PFSK-1 (cell line): Measurements from ENCODE around the gene PDE8A.

Source experiments
- FOXP2 ChIP-seq: optimal IDR thresholded peaks from 2 replicates; pipeline ENCODE3; 2011; ENCODE audit warnings: borderline replicate concordance, control low read depth, inconsistent platforms; ENCODE audit not compliant: insufficient read depth; ENCODE audit errors: extremely low read length, extremely low read depth
- POLR2AphosphoS5 ChIP-seq: IDR thresholded peaks from 2 replicates; pipeline ENCODE4 v1.6.1; 2012; ENCODE audit warnings: low read depth, mild to moderate bottlenecking, control low read depth, low read length, moderate library complexity
- REST ChIP-seq, 2 experiments: IDR thresholded peaks; 2 replicates each; pipeline versions ENCODE4 v1.6.1 to v1.8.0; 2011 to 2012; ENCODE audit warnings: low read depth in 2 of 2, low read length in 2 of 2, control low read depth in 1 of 2, inconsistent platforms in 1 of 2, mild to moderate bottlenecking in 1 of 2, moderate library complexity in 1 of 2; ENCODE audit not compliant: insufficient read depth in 1 of 2
- SIN3A ChIP-seq: IDR thresholded peaks from 2 replicates; pipeline ENCODE4 v1.6.1; 2012; ENCODE audit warnings: mild to moderate bottlenecking, low read length, moderate library complexity, borderline replicate concordance; ENCODE audit not compliant: insufficient read depth
- TAF1 ChIP-seq: IDR thresholded peaks from 2 replicates; pipeline ENCODE4 v1.6.1; 2012; ENCODE audit warnings: low read length, control low read depth, borderline replicate concordance; ENCODE audit not compliant: insufficient read depth

The PDE8A gene

DNA sequence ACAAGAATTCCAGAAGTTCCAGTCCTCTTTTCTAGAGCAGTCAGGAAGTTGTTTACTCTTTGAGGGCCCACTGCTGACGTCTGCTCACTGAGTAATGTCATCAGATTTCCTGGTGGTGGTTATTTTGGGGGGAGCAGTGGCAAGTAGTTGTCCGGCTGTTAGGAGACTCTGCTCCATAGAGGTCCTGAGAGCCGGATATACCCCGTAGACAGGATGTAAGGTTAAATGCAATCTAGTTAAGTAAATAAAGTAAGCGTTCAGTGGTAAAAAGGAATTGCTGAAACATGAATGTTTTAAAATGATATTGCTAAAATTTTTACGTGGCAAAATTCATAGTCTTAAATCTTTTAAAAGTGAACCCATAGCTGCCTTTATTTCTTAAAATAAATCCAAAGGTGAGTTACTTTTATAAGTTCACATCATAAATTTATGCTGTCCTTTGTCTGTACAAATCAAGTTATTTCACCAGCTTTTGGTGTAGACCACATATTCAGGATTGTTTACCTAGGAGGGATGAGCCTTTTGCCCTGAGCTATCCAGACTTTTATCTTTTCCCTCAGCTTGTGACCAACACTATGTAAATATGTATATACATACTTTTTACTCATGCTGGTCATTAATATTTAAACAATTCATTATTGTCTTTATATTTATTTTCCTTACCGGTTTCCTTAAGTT is 65.8 kb downstream of the PDE8A start:
- TF ChIP-seq TAF1 (no peak), REST (IDR thresholded peaks at IDR 0.05; ENCODE audit: insufficient read depth in 1 of 2, low read depth in 2 of 2, low read length in 2 of 2) (peak in 1 of 2 experiments; percentile 69; a peak in 2 of 4 replicates), FOXP2 (peak; percentile 78), POLR2AphosphoS5 (peak; percentile 37; the same call in 1 of the 2 replicates)

- no peak for TF ChIP-seq POLR2AphosphoS5
- no peak for TF ChIP-seq SIN3A
- no peak for TF ChIP-seq TAF1
- no peak for TF ChIP-seq REST (IDR thresholded peaks at IDR 0.05; ENCODE audit: insufficient read depth in 1 of 2, low read depth in 2 of 2, low read length in 2 of 2)
Observed at GRCh38 chr15:85048430-85048829, 66.8 kb downstream of the PDE8A start.

- TF ChIP-seq REST (IDR thresholded peaks at IDR 0.05; ENCODE audit: insufficient read depth in 1 of 2, low read depth in 2 of 2, low read length in 2 of 2) (no peak), TAF1 (no peak), FOXP2 (no peak), POLR2AphosphoS5 (no peak), SIN3A (no peak)
Observed at GRCh38 chr15:85049805-85050204, 68.1 kb downstream of the PDE8A start.

DNA sequence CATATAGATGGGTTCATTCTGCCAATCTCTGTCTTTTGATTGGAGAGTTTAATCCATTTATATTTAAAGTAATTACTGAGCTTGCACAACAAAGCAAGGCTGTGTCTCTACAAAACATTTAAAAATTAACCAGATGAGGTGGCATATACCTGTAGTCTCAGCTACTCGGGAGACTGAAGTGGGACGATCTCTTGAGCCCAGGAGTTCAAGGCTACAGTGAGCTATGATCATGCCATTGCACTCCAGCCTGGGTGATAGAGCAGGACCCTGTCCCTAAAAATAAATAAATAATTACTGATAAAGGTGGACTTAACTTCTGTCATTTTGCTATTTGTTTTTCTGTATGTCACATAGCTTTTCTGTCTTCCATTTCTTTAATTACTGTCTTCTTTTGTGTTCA is 78.1 kb downstream of the PDE8A start:
- no peak for TF ChIP-seq REST (IDR thresholded peaks at IDR 0.05; ENCODE audit: insufficient read depth in 1 of 2, low read depth in 2 of 2, low read length in 2 of 2)
- TF ChIP-seq TAF1: no peak
- no peak for TF ChIP-seq POLR2AphosphoS5
- TF ChIP-seq FOXP2: no peak

GRCh38 chr15:85062560-85062959 is 80.9 kb downstream of the PDE8A start:
- no peak for TF ChIP-seq TAF1
- TF ChIP-seq SIN3A: no peak
- no peak for TF ChIP-seq FOXP2
- no peak for TF ChIP-seq POLR2AphosphoS5
- no peak for TF ChIP-seq REST (IDR thresholded peaks at IDR 0.05; ENCODE audit: insufficient read depth in 1 of 2, low read depth in 2 of 2, low read length in 2 of 2)
